ENCODE measurements around the gene CSNK1D. TPM values are rescaled to one million over a fixed set of nuclear protein-coding genes. Genes with fewer than 3 reads are reported as not detected.

The CSNK1D gene
- total and polyA plus RNA-seq, 3 donors (not counting 1 experiment from before 2014, with no cell fraction given): 68.7 to 163 (median 146) TPM

Small RNAs within 50 kb of the gene (microRNA-seq; reads per million reads assigned to microRNA genes)
- not detected for gene MIR6787 (ENCODE audit: borderline number of aligned reads)

Other genes starting within 250 kb of the CSNK1D start
- 1 to 10 TPM; 6.7 to 8.0 TPM for gene RAC3, start 242.0 kb downstream of the CSNK1D start, total RNA-seq
- gene RAC3, start 242.0 kb downstream of the CSNK1D start, polyA plus RNA-seq: 18.4 TPM
- 10 to 100 TPM; 27.7 to 68.9 TPM for gene DCXR, start 236.0 kb downstream of the CSNK1D start, total RNA-seq
- 79.0 TPM for gene DCXR, start 236.0 kb downstream of the CSNK1D start, polyA plus RNA-seq
- 10 to 100 TPM; 37.7 to 38.2 TPM for gene RFNG, start 221.9 kb downstream of the CSNK1D start, total RNA-seq
- gene RFNG, start 221.9 kb downstream of the CSNK1D start, polyA plus RNA-seq: 13.6 TPM
- 10 to 100 TPM; 84.2 to 98.2 TPM for gene GPS1, start 221.8 kb downstream of the CSNK1D start, total RNA-seq
- gene GPS1, start 221.8 kb downstream of the CSNK1D start, polyA plus RNA-seq: 103 TPM
- gene DUS1L, start 207.9 kb downstream of the CSNK1D start, total RNA-seq: 10 to 100 TPM; 59.0 to 94.2 TPM
- gene DUS1L, start 207.9 kb downstream of the CSNK1D start, polyA plus RNA-seq: 65.9 TPM
- 100 to 1,000 TPM; 126 to 452 TPM for gene FASN, start 175.5 kb downstream of the CSNK1D start, total RNA-seq
- 217 TPM for gene FASN, start 175.5 kb downstream of the CSNK1D start, polyA plus RNA-seq
- gene CCDC57, start 60.9 kb downstream of the CSNK1D start, total RNA-seq: 10 to 100 TPM; 24.8 to 52.0 TPM
- 14.1 TPM for gene CCDC57, start 60.9 kb downstream of the CSNK1D start, polyA plus RNA-seq
- gene SLC16A3, start 44.7 kb downstream of the CSNK1D start, total RNA-seq: 100 to 1,000 TPM; 180 to 212 TPM
- 118 TPM for gene SLC16A3, start 44.7 kb downstream of the CSNK1D start, polyA plus RNA-seq
- gene CD7, start 43.9 kb upstream of the CSNK1D start, total RNA-seq: not detected
- not detected for gene CD7, start 43.9 kb upstream of the CSNK1D start, polyA plus RNA-seq
- 1 to 10 TPM; 2.7 to 3.5 TPM for gene SECTM1, start 60.1 kb upstream of the CSNK1D start, total RNA-seq
- 3.0 TPM for gene SECTM1, start 60.1 kb upstream of the CSNK1D start, polyA plus RNA-seq
- not detected for gene TEX19, start 85.5 kb upstream of the CSNK1D start, total RNA-seq
- not detected for gene TEX19, start 85.5 kb upstream of the CSNK1D start, polyA plus RNA-seq
- not detected for gene UTS2R, start 98.1 kb upstream of the CSNK1D start, total RNA-seq
- not detected for gene UTS2R, start 98.1 kb upstream of the CSNK1D start, polyA plus RNA-seq
- 10 to 100 TPM in 1 of 2 donors, 1 to 10 TPM in 1; 6.3 to 13.0 TPM for gene HEXD, start 144.6 kb upstream of the CSNK1D start, total RNA-seq
- gene HEXD, start 144.6 kb upstream of the CSNK1D start, polyA plus RNA-seq: 8.0 TPM
- 10 to 100 TPM; 18.5 to 25.6 TPM for gene OGFOD3, start 144.9 kb upstream of the CSNK1D start, total RNA-seq
- 26.1 TPM for gene OGFOD3, start 144.9 kb upstream of the CSNK1D start, polyA plus RNA-seq
- 10 to 100 TPM; 21.8 to 38.3 TPM for gene CYBC1, start 177.1 kb upstream of the CSNK1D start, total RNA-seq
- 30.3 TPM for gene CYBC1, start 177.1 kb upstream of the CSNK1D start, polyA plus RNA-seq
- 10 to 100 TPM; 25.0 to 31.5 TPM for gene NARF, start 185.0 kb upstream of the CSNK1D start, total RNA-seq
- gene NARF, start 185.0 kb upstream of the CSNK1D start, polyA plus RNA-seq: 45.0 TPM
- 10 to 100 TPM; 57.3 to 80.8 TPM for gene FOXK2, start 246.0 kb upstream of the CSNK1D start, total RNA-seq
- 36.6 TPM for gene FOXK2, start 246.0 kb upstream of the CSNK1D start, polyA plus RNA-seq